ENCODE measurements around the gene LRRC26.

Gene LRRC26

GRCh38 chr9:137147091-137147792 lies 22.6 kb downstream of the LRRC26 start:
- no peak for DNase-seq (ENCODE audit: low read depth)
- no peak for TF ChIP-seq CTCF (conservative IDR thresholded peaks at IDR 0.05; ENCODE audit: control insufficient read depth, insufficient read depth, low read depth, low read length)
- H3K4me3 ChIP-seq (ENCODE audit: control insufficient read depth, low read depth, low read length): no peak overlapping the region

DNA sequence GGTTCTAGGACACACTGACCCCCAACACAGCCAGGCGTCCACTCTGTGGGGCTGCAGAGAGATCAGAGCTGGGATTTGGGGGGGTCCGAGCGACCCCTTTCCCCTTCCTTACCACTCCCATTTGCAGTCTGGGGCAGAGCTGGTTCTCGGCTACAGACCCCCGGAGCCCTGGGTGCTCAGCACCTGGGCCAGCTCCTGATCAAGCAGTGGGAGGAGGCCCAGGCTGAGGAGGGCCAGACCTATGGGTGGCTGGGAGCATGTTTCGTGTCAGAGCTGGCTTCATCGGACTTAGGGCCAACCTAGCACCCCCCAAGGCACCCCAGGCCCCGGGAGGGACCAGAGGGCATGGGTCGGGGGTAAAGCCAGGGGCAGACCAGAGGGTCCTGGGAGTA lies 23.3 kb downstream of the LRRC26 start:
- TF ChIP-seq CTCF (conservative IDR thresholded peaks at IDR 0.05; ENCODE audit: control insufficient read depth, insufficient read depth, low read depth, low read length): no peak
- no peak for DNase-seq (ENCODE audit: low read depth)
- H3K4me3 ChIP-seq (ENCODE audit: control insufficient read depth, low read depth, low read length): no peak overlapping the region

DNA sequence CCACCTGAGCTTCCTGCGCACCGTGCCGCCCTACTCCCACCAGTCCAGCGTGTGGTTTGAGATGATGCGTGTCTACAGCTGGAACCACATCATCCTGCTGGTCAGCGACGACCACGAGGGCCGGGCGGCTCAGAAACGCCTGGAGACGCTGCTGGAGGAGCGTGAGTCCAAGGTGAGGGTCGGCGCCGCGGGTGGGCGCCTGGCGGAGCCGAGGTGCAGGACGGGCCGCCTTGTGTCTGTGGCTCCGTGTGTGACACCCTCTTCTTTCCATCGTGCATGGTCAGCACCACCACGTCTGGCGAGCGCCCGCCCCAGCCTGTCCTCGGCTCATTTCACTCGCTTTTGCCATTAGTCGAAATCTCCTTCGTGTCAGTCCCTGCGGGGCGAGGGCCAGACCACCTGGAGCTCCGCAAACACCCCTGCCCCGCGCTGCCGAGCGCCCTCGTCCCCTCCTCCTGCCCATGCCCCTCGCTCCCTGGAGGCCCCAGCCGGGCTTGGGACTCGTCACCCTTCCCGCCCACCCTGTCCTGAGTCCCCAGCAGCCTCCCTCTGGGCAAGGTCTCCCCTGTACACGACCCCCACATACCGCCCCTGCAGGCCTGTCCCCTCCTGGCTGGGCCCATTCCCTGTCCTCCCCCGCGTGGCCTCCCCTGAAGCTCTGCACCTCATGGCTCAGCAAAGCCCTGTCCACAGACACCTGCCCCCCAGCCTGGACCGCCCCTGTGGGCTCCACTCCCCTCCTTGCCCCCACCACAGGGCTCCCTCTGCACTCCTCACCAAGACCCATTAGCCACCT lies 23.9 kb downstream of the LRRC26 start:
- no peak for DNase-seq (ENCODE audit: low read depth)
- TF ChIP-seq CTCF (conservative IDR thresholded peaks at IDR 0.05; ENCODE audit: control insufficient read depth, insufficient read depth, low read depth, low read length): no peak
- no peak overlapping the region for H3K4me3 ChIP-seq (ENCODE audit: control insufficient read depth, low read depth, low read length)

DNA sequence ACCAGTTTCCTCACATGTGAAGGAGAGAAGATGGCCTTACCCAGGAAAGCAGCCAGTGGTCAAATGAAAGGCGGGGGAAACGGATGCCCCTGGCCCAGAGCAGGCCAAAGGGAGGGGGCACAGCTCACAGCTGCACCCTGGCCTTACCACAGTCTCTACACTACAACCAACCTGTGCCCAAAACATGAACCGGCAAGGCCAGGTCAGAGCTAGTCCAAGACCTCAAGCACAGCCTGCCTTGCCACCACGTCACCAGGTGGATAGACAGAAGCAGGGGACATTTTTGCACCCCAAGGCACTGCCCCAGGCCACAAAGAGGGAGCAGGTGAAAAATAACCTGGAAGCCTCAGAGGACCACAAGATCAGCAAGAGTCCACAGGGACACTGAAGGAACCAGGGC lies 26.4 kb downstream of the LRRC26 start:
- TF ChIP-seq CTCF (conservative IDR thresholded peaks at IDR 0.05; ENCODE audit: control insufficient read depth, insufficient read depth, low read depth, low read length): no peak
- DNase-seq (ENCODE audit: low read depth): no peak
- no peak overlapping the region for H3K4me3 ChIP-seq (ENCODE audit: control insufficient read depth, low read depth, low read length)

DNA sequence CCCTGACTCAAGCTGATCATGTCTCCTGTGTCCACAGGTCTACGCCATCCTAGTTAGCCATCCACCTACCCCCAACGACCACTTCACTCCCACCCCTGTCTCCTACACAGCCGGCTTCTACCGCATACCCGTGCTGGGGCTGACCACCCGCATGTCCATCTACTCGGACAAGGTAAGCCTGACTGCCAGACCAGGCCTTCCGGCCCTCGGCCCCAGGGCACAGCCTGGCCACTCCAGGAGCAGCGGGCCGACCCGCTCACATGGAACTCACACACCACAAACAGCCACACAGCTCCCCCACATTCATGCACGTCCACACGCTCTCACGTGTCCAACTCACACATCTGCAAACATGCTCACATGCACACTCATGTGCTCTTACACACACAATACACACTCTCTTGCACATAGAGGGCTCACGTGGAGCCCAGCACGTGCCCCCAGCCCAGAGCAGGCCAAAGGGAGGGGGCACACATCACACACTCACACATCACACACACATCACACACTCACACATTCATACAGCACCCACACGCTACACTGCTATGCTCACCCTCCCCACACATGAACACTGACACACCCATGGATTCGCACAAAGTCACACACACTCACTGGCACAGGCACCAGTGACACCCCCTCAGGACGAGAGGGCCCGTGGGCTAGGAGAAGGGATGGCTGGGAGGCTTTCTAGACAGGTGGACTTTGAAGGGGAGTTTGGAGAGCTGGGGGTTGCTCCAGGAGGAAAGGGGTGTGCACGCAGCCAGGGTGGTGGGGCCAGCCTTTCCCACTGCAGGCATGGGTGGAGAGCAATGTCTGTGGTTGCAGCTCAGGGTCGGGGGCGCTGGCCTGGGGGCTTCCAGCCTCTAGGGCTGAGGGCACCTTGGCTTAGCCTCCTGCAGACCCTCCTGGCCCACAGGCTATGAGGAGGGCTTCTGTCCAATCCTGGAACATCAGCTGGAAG lies 27.6 kb downstream of the LRRC26 start:
- no peak overlapping the region for H3K4me3 ChIP-seq (ENCODE audit: control insufficient read depth, low read depth, low read length)
- TF ChIP-seq CTCF (conservative IDR thresholded peaks at IDR 0.05; ENCODE audit: control insufficient read depth, insufficient read depth, low read depth, low read length): no peak
- no peak for DNase-seq (ENCODE audit: low read depth)

- TF ChIP-seq CTCF (conservative IDR thresholded peaks at IDR 0.05; ENCODE audit: control insufficient read depth, insufficient read depth, low read depth, low read length): no peak
- H3K4me3 ChIP-seq (ENCODE audit: control insufficient read depth, low read depth, low read length): no peak overlapping the region
- DNase-seq (ENCODE audit: low read depth): no peak
These were observed 28.6 kb downstream of the LRRC26 start for GRCh38 chr9:137141050-137141810.
